Body of pancreas (tissue), 4 donors: ENCODE data around the gene MRPL34. TPM values are rescaled to one million over a fixed set of nuclear protein-coding genes. Genes with fewer than 3 reads are reported as not detected.
A peak's percentile ranks its signal among the peaks of the same experiment; 100 is the strongest.

Experiments used
- ATAC-seq: fragments of 150-250 bp; one replicate; pipeline ENCODE4 v1.9.1; 2016
- DNase-seq, 4 donors: peaks; one replicate each; pipeline ENCODE4 v3.0.0-alpha.2; 2019
- H3K27ac ChIP-seq, 4 donors: fragments of 200-600 bp; sonication (generic); 1 replicate in 3 of 4; 2 replicates in 1 of 4; pipeline versions ENCODE4 v1.5.1 to v1.6.1; 2016 to 2019; ENCODE audit warnings: mild to moderate bottlenecking in 1 of 4, mixed read lengths in 1 of 4, moderate library complexity in 1 of 4
- H3K27me3 ChIP-seq, 2 donors: fragments of 200-600 bp; sonication (generic); one replicate each; pipeline ENCODE4 v1.6.0; 2016; ENCODE audit warnings: mild to moderate bottlenecking in 1 of 2
- H3K36me3 ChIP-seq, 2 donors: fragments of 200-600 bp; sonication (generic); replicated peaks in 1 of 2; 2 replicates each; pipeline ENCODE4 v1.5.1; 2016; ENCODE audit warnings: low read depth in 2 of 2; ENCODE audit not compliant: insufficient read depth in 1 of 2
- H3K4me1 ChIP-seq: fragments of 200-600 bp; sonication (generic); one replicate; pipeline ENCODE4 v1.6.0; 2016
- H3K4me3 ChIP-seq, 2 donors: fragments of 200-600 bp; sonication (generic); 1 replicate in 1 of 2; 2 replicates in 1 of 2; pipeline ENCODE4 v1.5.1; 2016 to 2019
- H3K9me3 ChIP-seq, 3 donors: fragments of 200-600 bp; sonication (generic); 1 replicate in 2 of 3; 2 replicates in 1 of 3; pipeline ENCODE4 v1.5.1; 2016
- CTCF ChIP-seq, 7 experiments: fragments of 450-650 bp in 4 of 7; fragments of 200-600 bp in 3 of 7; sonication (generic) in 3 of 7; IDR thresholded peaks; one replicate each; pipeline ENCODE4 v1.5.1; 2016 to 2019; ENCODE audit warnings: antibody characterized with exemption in 7 of 7
- POLR2A ChIP-seq, 3 donors: fragments of 450-650 bp; IDR thresholded peaks; one replicate each; pipeline ENCODE4 v1.6.1; 2016; ENCODE audit warnings: antibody characterized with exemption in 3 of 3, mild to moderate bottlenecking in 2 of 3
- WGBS, 2 donors: methylation state at CpG; one replicate each; pipeline ENCODE4 v1.1.5; 2017; 5-methylcytosine and 5-hydroxymethylcytosine counted together
- intact Hi-C: fragments of 100-400 bp; cut with DNase I; formaldehyde crosslinking; loops from one replicate; pipeline ENCODE4 v1.15.1; 2023
- total RNA-seq, 2 donors: library from RNA; depleted of rRNA; stranded (reverse); fragments of >200 nt; gene quantifications; one replicate each; pipeline ENCODE4 v1.1.0, GENCODE V29; 2016

The MRPL34 gene
- total RNA-seq, 2 donors from 2014 or later = 47.7 to 152 TPM

DNA sequence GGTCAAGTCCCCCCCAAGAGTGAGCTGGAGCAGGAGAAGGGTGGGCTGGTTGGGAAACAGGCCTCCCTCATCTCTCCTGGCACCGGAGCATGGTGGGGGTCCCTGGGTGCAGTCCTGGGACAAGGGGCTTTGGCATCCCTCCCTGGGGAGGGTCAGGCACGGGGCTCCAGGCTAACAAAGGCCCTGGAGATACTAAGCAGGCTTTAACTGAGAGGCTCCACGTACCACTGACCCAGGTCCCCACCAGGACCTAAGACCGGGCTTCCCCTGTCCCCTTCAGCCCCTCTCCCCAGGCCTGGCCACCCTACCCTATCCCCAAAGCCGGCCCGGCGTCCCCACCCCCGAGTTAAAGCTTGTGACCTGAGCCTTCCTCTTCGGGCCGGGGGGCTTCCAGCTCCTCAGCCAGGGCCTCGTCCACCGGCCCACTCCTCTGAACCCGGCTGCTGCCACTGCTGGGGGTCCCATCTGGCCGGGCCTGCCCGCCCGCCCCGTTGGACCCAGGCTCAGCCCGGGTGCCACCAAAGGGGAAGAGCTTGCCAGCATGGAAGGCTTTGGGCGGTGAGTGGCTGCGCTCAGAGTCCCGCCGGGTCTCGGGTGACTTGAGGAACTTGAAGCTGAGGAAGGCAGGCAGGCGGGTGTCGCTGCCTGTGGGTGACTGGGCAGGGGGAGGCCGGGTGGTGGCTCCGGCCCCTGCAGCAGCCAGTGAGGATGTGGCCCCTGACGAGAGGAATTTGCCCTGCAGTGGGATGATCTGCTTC, 18.9 kb downstream of the MRPL34 start:
- Histone ChIP-seq H3K27me3 (no peaks in the 10 kb centered on the region), H3K36me3 (peaks cover 4 to 5% of the 10 kb centered on the region in 2 donors), H3K9me3 (no peaks in the 10 kb centered on the region), H3K27ac (no peak overlapping the region), H3K4me1 (peaks cover 22% of the 10 kb centered on the region), H3K4me3 (no peak overlapping the region)
- intact Hi-C loops = no loop called here
- DNase-seq (no peak), ATAC-seq (no peak)
- TF ChIP-seq POLR2A (IDR thresholded peaks at IDR 0.05) (no peak), CTCF (IDR thresholded peaks at IDR 0.05) (no peak)
- 88% methylated on average over 26 of the region's 28 CpGs; no CpG with 5 or more reads in 1 of the 2 donors for WGBS, 2 donors

DNA sequence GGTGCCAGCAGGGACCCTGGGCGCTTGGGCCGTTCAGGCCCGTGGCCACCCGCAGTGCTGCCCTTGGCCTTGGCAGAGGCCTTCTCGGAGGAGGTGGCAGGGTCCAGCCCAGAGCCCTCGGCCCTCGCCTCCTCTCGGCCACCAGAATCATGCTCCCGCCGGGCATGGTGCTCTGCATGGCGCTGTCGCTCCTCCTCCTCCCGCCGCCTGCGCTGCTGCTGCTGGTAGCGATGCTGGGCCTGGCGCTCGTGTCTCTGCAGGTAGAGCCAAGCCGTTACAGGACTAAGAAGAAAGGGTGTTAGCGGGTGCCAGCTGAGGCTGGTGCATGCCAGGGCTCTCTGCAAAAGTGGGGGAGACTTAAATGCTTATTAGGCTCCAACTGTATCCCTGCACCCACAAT, 19.5 kb downstream of the MRPL34 start:
- DNase-seq (no peak), ATAC-seq (no peak)
- H3K27ac ChIP-seq = no peak overlapping the region
- no peak overlapping the region for H3K4me3 ChIP-seq
- H3K4me1 ChIP-seq = peaks cover 22% of the 10 kb centered on the region
- no peaks in the 10 kb centered on the region for H3K27me3 ChIP-seq
- TF ChIP-seq CTCF (IDR thresholded peaks at IDR 0.05) (no peak), POLR2A (IDR thresholded peaks at IDR 0.05) (no peak)
- no peaks in the 10 kb centered on the region for H3K9me3 ChIP-seq
- intact Hi-C loops = no loop called here
- WGBS, 2 donors = 93% methylated on average over 13 of the region's 20 CpGs; no CpG with 5 or more reads in 1 of the 2 donors
- peaks cover 4% of the 10 kb centered on the region in 2 donors for H3K36me3 ChIP-seq

- H3K27me3 ChIP-seq = no peaks in the 10 kb centered on the region
- H3K27ac ChIP-seq = no peak overlapping the region
- TF ChIP-seq POLR2A (IDR thresholded peaks at IDR 0.05) = no peak
- no peak for TF ChIP-seq CTCF (IDR thresholded peaks at IDR 0.05)
- WGBS, 2 donors = 77 to 83% methylated on average over 17 of the region's 17 CpGs
- DNase-seq (peak in 2 of 4 donors; percentile 30 to 34), ATAC-seq (no peak)
- peaks cover 22% of the 10 kb centered on the region for H3K4me1 ChIP-seq
- intact Hi-C loops = no loop called here
- no peaks in the 10 kb centered on the region for H3K9me3 ChIP-seq
- no peak overlapping the region for H3K4me3 ChIP-seq
- no peaks in the 10 kb centered on the region for H3K36me3 ChIP-seq
These were observed 20.4 kb downstream of the MRPL34 start for GRCh38 chr19:17325881-17326594.

DNA sequence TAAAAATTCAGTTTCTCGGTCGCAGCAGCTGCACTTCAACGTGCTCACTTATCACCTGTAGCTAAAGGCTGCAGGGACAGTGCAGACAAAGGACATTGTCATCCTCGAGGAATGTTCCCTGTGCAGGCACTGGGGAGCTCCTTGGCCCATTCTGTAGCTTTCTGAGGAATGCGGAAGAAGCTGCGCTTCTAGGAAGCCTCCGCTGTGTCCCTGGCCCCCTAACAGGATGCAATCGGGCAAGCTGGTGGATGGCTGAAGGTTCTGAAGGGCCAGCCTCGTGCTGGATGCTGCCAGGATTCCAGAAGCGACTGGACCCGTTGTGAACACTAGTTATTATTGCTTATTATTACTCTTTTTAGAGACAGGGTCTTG, 20.9 kb downstream of the MRPL34 start:
- WGBS, 2 donors = 80% methylated on average over 7 to 11 of the region's 11 CpGs
- TF ChIP-seq POLR2A (IDR thresholded peaks at IDR 0.05) = no peak
- TF ChIP-seq CTCF (IDR thresholded peaks at IDR 0.05) = no peak
- intact Hi-C loops = no loop called here

More for the DNA sequence above, 20.9 kb downstream of the MRPL34 start:
- Histone ChIP-seq H3K4me3 (no peak overlapping the region), H3K4me1 (peaks cover 22% of the 10 kb centered on the region), H3K27me3 (no peaks in the 10 kb centered on the region), H3K36me3 (no peaks in the 10 kb centered on the region), H3K9me3 (no peaks in the 10 kb centered on the region), H3K27ac (no peak overlapping the region)
- DNase-seq (no peak), ATAC-seq (no peak)
